Breast epithelium (tissue), 3 donors: ENCODE data around the gene GATAD2A.

Source experiments
- POLR2A ChIP-seq: fragments of 450-650 bp; IDR thresholded peaks from one replicate; pipeline ENCODE4 v1.6.1; 2016; ENCODE audit warnings: antibody characterized with exemption, mild to moderate bottlenecking, moderate library complexity
- POLR2AphosphoS5 ChIP-seq, 3 donors: sonication (generic); formaldehyde crosslinking; IDR thresholded peaks; one replicate each; pipeline ENCODE4 v1.6.1; 2017; ENCODE audit warnings: antibody characterized with exemption in 3 of 3
- TF ChIP-seq, protein P1 (sequence below), 3 donors: fragments of 450-650 bp; IDR thresholded peaks; one replicate each; pipeline ENCODE4 v1.5.1; 2016 to 2017; ENCODE audit warnings: antibody characterized with exemption in 3 of 3, mild to moderate bottlenecking in 3 of 3, moderate library complexity in 3 of 3

GRCh38 chr19:19538061-19538784 is 132.7 kb downstream of the GATAD2A start, which contains the start of gene CILP2:
- TF ChIP-seq, protein P1, sequence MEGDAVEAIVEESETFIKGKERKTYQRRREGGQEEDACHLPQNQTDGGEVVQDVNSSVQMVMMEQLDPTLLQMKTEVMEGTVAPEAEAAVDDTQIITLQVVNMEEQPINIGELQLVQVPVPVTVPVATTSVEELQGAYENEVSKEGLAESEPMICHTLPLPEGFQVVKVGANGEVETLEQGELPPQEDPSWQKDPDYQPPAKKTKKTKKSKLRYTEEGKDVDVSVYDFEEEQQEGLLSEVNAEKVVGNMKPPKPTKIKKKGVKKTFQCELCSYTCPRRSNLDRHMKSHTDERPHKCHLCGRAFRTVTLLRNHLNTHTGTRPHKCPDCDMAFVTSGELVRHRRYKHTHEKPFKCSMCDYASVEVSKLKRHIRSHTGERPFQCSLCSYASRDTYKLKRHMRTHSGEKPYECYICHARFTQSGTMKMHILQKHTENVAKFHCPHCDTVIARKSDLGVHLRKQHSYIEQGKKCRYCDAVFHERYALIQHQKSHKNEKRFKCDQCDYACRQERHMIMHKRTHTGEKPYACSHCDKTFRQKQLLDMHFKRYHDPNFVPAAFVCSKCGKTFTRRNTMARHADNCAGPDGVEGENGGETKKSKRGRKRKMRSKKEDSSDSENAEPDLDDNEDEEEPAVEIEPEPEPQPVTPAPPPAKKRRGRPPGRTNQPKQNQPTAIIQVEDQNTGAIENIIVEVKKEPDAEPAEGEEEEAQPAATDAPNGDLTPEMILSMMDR (IDR thresholded peaks at IDR 0.05), result peak in 2 of 3 donors; percentile 15 to 17
- no peak for TF ChIP-seq POLR2A
- no peak for TF ChIP-seq POLR2AphosphoS5 (IDR thresholded peaks at IDR 0.05)
